Common myeloid progenitor, CD34-positive (primary cell): ENCODE measurements around the gene POU2AF2.
A peak's percentile ranks its signal among the peaks of the same experiment; 100 is the strongest.
"Not testable (repeated sequence)": the region's sequence is repeated elsewhere in the genome, so short reads cannot be mapped to it uniquely, and the experiment has no call there.

Experiments
- CTCF ChIA-PET: fragments of 350-600 bp; sonication (Branson Sonifier 250); formaldehyde crosslinking; loops from one replicate; lab custom pipeline; 2021; ENCODE audit warnings: antibody characterized with exemption; lab: Charles Lee
- POLR2A ChIA-PET: fragments of 350-600 bp; sonication (Branson Sonifier 250); formaldehyde crosslinking; loops from one replicate; lab custom pipeline; 2021; ENCODE audit warnings: antibody characterized with exemption; lab: Charles Lee
- DNase-seq, 3 donors: peaks; one replicate each; pipeline versions ENCODE4 v3.0.0 to v3.0.0-alpha.2; 2013
- H3K27ac ChIP-seq, 2 experiments: 1 replicate in 1 of 2; 2 replicates in 1 of 2; pipeline ENCODE4 v1.7.0; 2013; ENCODE audit warnings: inconsistent platforms in 2 of 2, low read length in 2 of 2, mild to moderate bottlenecking in 2 of 2, low read depth in 1 of 2, moderate library complexity in 1 of 2; ENCODE audit not compliant: severe bottlenecking in 2 of 2, insufficient read depth in 1 of 2, poor library complexity in 1 of 2
- H3K27me3 ChIP-seq, 5 experiments: replicated peaks in 2 of 5; 1 replicate in 3 of 5; 2 replicates in 2 of 5; pipeline versions ENCODE4 v1.6.1 to v1.7.0; 2013; ENCODE audit warnings: low read length in 4 of 5, mild to moderate bottlenecking in 2 of 5, moderate library complexity in 2 of 5, inconsistent platforms in 1 of 5; ENCODE audit not compliant: insufficient read depth in 5 of 5, control insufficient read depth in 4 of 5
- H3K36me3 ChIP-seq, 4 experiments: 1 replicate in 2 of 4; 2 replicates in 2 of 4; pipeline versions ENCODE4 v1.6.1 to v1.7.0; 2013; ENCODE audit warnings: low read length in 3 of 4, control low read depth in 1 of 4, mild to moderate bottlenecking in 1 of 4; ENCODE audit not compliant: control insufficient read depth in 4 of 4, insufficient read depth in 4 of 4
- H3K4me1 ChIP-seq, 4 experiments: 1 replicate in 3 of 4; 2 replicates in 1 of 4; pipeline versions ENCODE4 v1.6.1 to v1.7.1; 2013; ENCODE audit warnings: low read length in 3 of 4, mild to moderate bottlenecking in 3 of 4, control low read depth in 1 of 4, inconsistent platforms in 1 of 4, moderate library complexity in 1 of 4; ENCODE audit not compliant: control insufficient read depth in 4 of 4, insufficient read depth in 4 of 4; ENCODE audit errors: control extremely low read depth in 1 of 4
- H3K4me3 ChIP-seq, 7 experiments: 1 replicate in 4 of 7; 2 replicates in 3 of 7; pipeline versions ENCODE4 v1.5.1 to v1.7.0; 2013; ENCODE audit warnings: mild to moderate bottlenecking in 7 of 7, low read length in 6 of 7, moderate library complexity in 6 of 7, inconsistent platforms in 2 of 7, low read depth in 2 of 7, control low read depth in 1 of 7; ENCODE audit not compliant: insufficient read depth in 4 of 7, control insufficient read depth in 1 of 7; ENCODE audit errors: extremely low read depth in 1 of 7
- H3K9me3 ChIP-seq, 5 experiments: 1 replicate in 4 of 5; 2 replicates in 1 of 5; pipeline versions ENCODE4 v1.6.1 to v1.7.1; 2013; ENCODE audit warnings: low read length in 4 of 5, mild to moderate bottlenecking in 2 of 5, inconsistent platforms in 1 of 5, low read depth in 1 of 5, moderate library complexity in 1 of 5; ENCODE audit not compliant: control insufficient read depth in 4 of 5, insufficient read depth in 2 of 5; ENCODE audit errors: control extremely low read depth in 1 of 5
- WGBS: methylation state at CpG from one replicate; pipeline ENCODE4 v1.1.5; 2013; ENCODE audit not compliant: insufficient coverage; 5-methylcytosine and 5-hydroxymethylcytosine counted together

POU2AF2 gene

GRCh38 chr11:111213256-111213655 is 32.3 kb upstream of the POU2AF2 start:
- POLR2A ChIA-PET = no interaction called here

DNA sequence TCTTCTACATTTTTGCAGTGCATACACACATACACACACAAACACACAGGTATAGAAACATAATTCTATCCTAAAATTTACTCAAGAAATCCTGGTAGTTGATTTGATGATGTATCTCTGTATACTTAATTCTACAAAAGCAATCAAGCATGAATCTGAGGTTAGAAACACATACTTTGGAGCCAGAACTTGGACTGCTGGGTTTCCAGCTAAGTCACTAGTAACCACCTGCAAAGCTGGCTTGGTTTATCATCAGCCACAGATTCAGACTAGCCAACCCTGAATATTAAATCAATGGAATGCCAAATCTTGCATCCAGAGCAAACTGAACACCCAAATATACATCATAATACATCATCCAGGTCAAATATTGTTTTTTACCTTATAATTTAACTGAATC is 24.8 kb upstream of the POU2AF2 start:
- DNase-seq = no peak
- Histone ChIP-seq H3K27me3 (no peaks in the 10 kb centered on the region), H3K4me3 (no peak overlapping the region), H3K36me3 (no peaks in the 10 kb centered on the region), H3K9me3 (no peaks in the 10 kb centered on the region), H3K4me1 (peaks cover 0 to 8% (median 6%) of the 10 kb centered on the region in 4 experiments), H3K27ac (no peak overlapping the region)
- CTCF ChIA-PET = interaction anchor here (0.7 to 1.7 kb wide), 4 partner anchors 9 to 72 kb away, joined by 3 to 8 read pairs (median 4); no protein-coding TSS in a partner anchor
- POLR2A ChIA-PET = no interaction called here

More at GRCh38 chr11:111213256-111213655, 32.3 kb upstream of the POU2AF2 start:
- H3K4me3 ChIP-seq = no peak overlapping the region
- H3K27ac ChIP-seq = no peak overlapping the region
- no peaks in the 10 kb centered on the region for H3K9me3 ChIP-seq
- CTCF ChIA-PET = no interaction called here
- WGBS = 100% methylated on average over 3 of the region's 3 CpGs
- no peaks in the 10 kb centered on the region for H3K36me3 ChIP-seq
- H3K4me1 ChIP-seq = no peaks in the 10 kb centered on the region
- no peaks in the 10 kb centered on the region for H3K27me3 ChIP-seq
- no peak for DNase-seq

GRCh38 chr11:111221208-111221607 is 24.3 kb upstream of the POU2AF2 start:
- H3K4me1 ChIP-seq = peaks cover 0 to 8% (median 6%) of the 10 kb centered on the region in 4 experiments
- POLR2A ChIA-PET = no interaction called here
- CTCF ChIA-PET = interaction anchor here (1.3 to 1.7 kb wide), 2 partner anchors 9 to 73 kb away, joined by 4 to 8 read pairs; no protein-coding TSS in a partner anchor
- H3K36me3 ChIP-seq = no peaks in the 10 kb centered on the region
- no peaks in the 10 kb centered on the region for H3K9me3 ChIP-seq
- H3K27me3 ChIP-seq = no peaks in the 10 kb centered on the region
- H3K4me3 ChIP-seq = no peak overlapping the region
- WGBS = 100% methylated on average over 4 of the region's 4 CpGs
- no peak overlapping the region for H3K27ac ChIP-seq
- DNase-seq = no peak

DNA sequence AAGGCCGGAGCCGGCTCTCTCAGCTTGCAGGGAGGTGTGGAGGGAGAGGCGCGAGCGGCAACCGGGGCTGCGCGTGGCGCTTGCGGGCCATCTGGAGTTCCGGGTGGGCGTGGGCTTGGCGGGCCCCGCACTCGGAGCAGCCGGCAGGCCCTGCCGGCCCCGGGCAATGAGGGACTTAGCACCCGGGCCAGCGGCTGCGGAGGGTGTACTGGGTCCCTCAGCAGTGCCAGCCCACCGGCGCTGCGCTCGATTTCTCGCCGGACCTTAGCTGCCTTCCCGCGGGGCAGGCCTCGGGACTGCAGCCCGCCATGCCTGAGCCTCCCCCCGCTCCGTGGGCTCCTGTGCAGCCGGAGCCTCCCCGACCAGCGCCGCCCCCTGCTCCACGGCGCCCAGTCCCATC is 23.6 kb upstream of the POU2AF2 start:
- DNase-seq, H3K27ac ChIP-seq, H3K4me3 ChIP-seq, H3K27me3 ChIP-seq, POLR2A ChIA-PET, H3K36me3 ChIP-seq, H3K9me3 ChIP-seq, H3K4me1 ChIP-seq: not testable (repeated sequence)
- WGBS = 97% methylated on average over 26 of the region's 39 CpGs
- CTCF ChIA-PET = interaction anchor here (1.1 to 1.7 kb wide), 2 partner anchors 8 to 507 kb away, joined by 3 to 8 read pairs; no protein-coding TSS in a partner anchor

GRCh38 chr11:111222821-111223455 is 22.6 kb upstream of the POU2AF2 start:
- peak overlapping the region in 1 of 7 experiments; percentile 51 for H3K4me3 ChIP-seq
- H3K36me3 ChIP-seq, H3K9me3 ChIP-seq, POLR2A ChIA-PET, H3K27me3 ChIP-seq, H3K27ac ChIP-seq, H3K4me1 ChIP-seq: not testable (repeated sequence)
- CTCF ChIA-PET = interaction anchor here (1.1 to 1.2 kb wide), 3 partner anchors 9 to 510 kb away, joined by 3 read pairs; no protein-coding TSS in a partner anchor
- DNase-seq = peak; percentile 26 to 86 (median 77)
- WGBS = 29% methylated on average over 8 of the region's 20 CpGs

DNA sequence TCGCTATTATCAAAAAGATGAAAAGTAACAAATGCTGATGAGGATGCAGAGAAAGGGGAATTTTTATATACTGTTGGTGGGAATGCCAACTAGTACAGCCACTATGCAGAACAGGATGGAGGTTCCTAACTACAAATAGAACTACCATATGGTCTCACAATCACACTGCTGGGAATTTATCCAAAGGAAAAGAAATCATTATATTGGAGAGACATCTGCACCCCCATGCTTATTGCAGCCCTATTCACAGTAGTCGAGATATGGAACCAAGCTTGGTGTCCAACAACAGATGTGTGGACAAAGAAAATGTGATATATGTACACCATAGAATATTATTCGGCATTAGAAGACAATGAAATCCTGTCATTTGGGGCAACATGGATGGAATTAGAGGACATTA is 19.6 kb upstream of the POU2AF2 start:
- H3K36me3 ChIP-seq = no peaks in the 10 kb centered on the region
- ChIA-PET CTCF (interaction anchor here (0.7 to 3.3 kb wide), 3 partner anchors 8 to 761 kb away, joined by 3 to 9 read pairs (median 3); no protein-coding TSS in a partner anchor), POLR2A (no interaction called here)
- DNase-seq = no peak
- no peak overlapping the region for H3K4me3 ChIP-seq
- H3K27ac ChIP-seq = no peak overlapping the region
- H3K9me3 ChIP-seq = peaks cover 0 to 3% (median 0%) of the 10 kb centered on the region in 5 experiments
- peaks cover 0 to 23% (median 18%) of the 10 kb centered on the region in 4 experiments for H3K4me1 ChIP-seq
- WGBS = no CpG with 5 or more reads among the region's 3 CpGs
- no peaks in the 10 kb centered on the region for H3K27me3 ChIP-seq

GRCh38 chr11:111229604-111230003 is 15.9 kb upstream of the POU2AF2 start:
- H3K27ac ChIP-seq = no peak overlapping the region
- no peaks in the 10 kb centered on the region for H3K36me3 ChIP-seq
- H3K4me1 ChIP-seq = peaks cover 0 to 14% (median 12%) of the 10 kb centered on the region in 4 experiments
- H3K4me3 ChIP-seq = no peak overlapping the region
- peak; percentile 32 to 78 (median 67) for DNase-seq
- 21% methylated on average over 6 of the region's 6 CpGs for WGBS
- ChIA-PET CTCF (interaction anchor here (0.8 to 3.3 kb wide), 17 partner anchors 9 to 1029 kb away, joined by 3 to 10 read pairs (median 4); no protein-coding TSS in a partner anchor), POLR2A (no interaction called here)
- peaks cover 0 to 2% (median 0%) of the 10 kb centered on the region in 5 experiments for H3K27me3 ChIP-seq
- H3K9me3 ChIP-seq = peaks cover 0 to 3% (median 0%) of the 10 kb centered on the region in 5 experiments
